Bronchial epithelial cell (primary cell): ENCODE results near the gene SLCO3A1. TPM values are rescaled to one million over a fixed set of nuclear protein-coding genes. Genes with fewer than 3 reads are reported as not detected.

Source experiments
- DNase-seq: peaks from one replicate; pipeline ENCODE4 v3.0.0-alpha.2; 2010; ENCODE audit warnings: low read depth
- FAIRE-seq: peaks from 2 replicates; lab custom pipeline; 2011; peaks lifted over from hg19 to GRCh38; lab: Jason Lieb, UNC
- H3K27me3 ChIP-seq: 2 replicates; pipeline ENCODE4 v1.5.1; 2011; ENCODE audit warnings: low read length; ENCODE audit not compliant: control insufficient read depth, insufficient read depth
- H3K36me3 ChIP-seq: 2 replicates; pipeline ENCODE4 v1.5.1; 2011; ENCODE audit warnings: low read length; ENCODE audit not compliant: control insufficient read depth, insufficient read depth
- H3K4me3 ChIP-seq: 2 replicates; pipeline ENCODE4 v1.5.1; 2011; ENCODE audit warnings: mild to moderate bottlenecking, low read depth, low read length, control low read depth
- total RNA-seq: library from RNA; depleted of rRNA; stranded (reverse); fragments of >200 nt; gene quantifications from 2 replicates; pipeline ENCODE4 v1.2.1, GENCODE V29; 2014
- TF ChIP-seq, protein P1 (sequence below): IDR thresholded peaks from 2 replicates; pipeline ENCODE4 v1.5.1; 2011; ENCODE audit warnings: mild to moderate bottlenecking, moderate library complexity, low read length, control low read depth, inconsistent platforms; ENCODE audit not compliant: insufficient read depth, severe bottlenecking

The SLCO3A1 gene
- total RNA-seq, 1 donor from 2014 or later = 4.5 TPM

DNA sequence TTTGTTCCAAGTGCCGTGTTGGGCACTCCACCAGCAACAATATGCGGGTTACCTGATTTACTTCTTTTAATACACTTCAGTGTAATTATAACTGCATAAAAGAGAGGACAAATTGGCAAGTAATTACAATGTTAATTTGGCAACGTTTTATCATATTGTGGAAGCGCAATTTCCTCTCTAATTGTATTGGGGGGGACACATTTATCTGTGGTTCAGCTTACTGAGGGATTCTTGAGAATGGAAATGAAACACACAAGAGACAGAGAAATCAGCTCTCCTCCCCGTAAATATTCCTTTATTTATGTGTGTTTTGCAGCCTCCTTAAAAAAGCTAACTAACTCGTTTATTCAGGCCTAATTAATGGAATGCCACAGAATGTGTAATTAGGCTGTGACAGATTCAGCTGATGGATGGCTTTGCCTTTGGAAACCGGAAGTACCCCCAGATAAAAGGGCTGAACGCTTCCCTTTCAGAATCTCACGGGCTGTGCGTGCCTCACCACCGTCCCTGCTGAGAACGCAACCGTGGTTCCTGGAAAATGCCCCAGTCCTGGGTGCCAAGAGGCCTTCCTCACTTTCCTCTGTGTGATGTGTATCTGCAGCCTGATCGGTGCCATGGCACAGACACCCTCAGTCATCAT is 293.1 kb downstream of the SLCO3A1 start:
- Histone ChIP-seq H3K27me3 (no peaks in the 10 kb centered on the region), H3K36me3 (no peaks in the 10 kb centered on the region), H3K4me3 (no peak overlapping the region)
- TF ChIP-seq, protein P1, sequence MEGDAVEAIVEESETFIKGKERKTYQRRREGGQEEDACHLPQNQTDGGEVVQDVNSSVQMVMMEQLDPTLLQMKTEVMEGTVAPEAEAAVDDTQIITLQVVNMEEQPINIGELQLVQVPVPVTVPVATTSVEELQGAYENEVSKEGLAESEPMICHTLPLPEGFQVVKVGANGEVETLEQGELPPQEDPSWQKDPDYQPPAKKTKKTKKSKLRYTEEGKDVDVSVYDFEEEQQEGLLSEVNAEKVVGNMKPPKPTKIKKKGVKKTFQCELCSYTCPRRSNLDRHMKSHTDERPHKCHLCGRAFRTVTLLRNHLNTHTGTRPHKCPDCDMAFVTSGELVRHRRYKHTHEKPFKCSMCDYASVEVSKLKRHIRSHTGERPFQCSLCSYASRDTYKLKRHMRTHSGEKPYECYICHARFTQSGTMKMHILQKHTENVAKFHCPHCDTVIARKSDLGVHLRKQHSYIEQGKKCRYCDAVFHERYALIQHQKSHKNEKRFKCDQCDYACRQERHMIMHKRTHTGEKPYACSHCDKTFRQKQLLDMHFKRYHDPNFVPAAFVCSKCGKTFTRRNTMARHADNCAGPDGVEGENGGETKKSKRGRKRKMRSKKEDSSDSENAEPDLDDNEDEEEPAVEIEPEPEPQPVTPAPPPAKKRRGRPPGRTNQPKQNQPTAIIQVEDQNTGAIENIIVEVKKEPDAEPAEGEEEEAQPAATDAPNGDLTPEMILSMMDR = no peak
- FAIRE-seq (no peak), DNase-seq (no peak)

DNA sequence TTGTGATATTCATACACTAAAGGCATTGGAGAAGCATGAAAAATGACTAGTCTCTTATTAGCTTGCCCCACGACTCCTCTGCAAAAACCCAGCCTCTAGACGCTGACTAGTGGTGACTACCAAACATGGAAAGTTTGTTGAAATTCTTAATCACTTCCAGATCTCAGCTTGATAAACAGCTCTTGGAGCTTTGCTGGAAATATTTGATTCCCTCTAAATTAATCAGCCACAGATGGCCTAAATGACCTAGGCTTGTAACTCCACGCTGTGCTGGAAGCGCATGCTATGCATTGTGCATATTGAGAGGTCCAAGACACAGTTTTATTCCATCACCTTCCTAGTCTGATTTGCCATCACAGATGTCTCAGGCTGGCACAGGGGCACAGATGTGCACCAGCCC is 295.5 kb downstream of the SLCO3A1 start:
- no peak for FAIRE-seq
- Histone ChIP-seq H3K4me3 (no peak overlapping the region), H3K27me3 (no peaks in the 10 kb centered on the region), H3K36me3 (no peaks in the 10 kb centered on the region)
- TF ChIP-seq, protein P1 = no peak
- DNase-seq = no peak

DNA sequence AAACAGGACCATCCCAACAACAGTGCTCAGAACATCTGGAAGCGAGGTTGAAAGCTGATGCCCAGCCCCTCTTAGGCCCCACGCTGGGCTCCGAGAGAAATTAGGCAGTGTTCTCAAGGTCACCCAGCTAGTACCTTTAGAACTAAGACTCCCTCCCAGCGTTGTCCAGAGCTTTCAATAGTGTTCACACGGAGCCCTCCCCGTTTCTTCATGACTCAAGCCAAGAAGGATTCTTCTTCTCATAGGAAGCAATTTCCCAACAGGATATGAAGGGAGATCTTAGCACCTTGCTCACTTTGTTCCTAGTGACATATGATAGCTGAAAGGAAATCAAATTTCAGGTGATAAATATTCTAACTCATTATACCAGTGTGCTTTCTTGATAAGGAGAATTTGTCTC is 296.0 kb downstream of the SLCO3A1 start:
- no peaks in the 10 kb centered on the region for H3K36me3 ChIP-seq
- TF ChIP-seq, protein P1 = no peak
- FAIRE-seq = no peak

DNA sequence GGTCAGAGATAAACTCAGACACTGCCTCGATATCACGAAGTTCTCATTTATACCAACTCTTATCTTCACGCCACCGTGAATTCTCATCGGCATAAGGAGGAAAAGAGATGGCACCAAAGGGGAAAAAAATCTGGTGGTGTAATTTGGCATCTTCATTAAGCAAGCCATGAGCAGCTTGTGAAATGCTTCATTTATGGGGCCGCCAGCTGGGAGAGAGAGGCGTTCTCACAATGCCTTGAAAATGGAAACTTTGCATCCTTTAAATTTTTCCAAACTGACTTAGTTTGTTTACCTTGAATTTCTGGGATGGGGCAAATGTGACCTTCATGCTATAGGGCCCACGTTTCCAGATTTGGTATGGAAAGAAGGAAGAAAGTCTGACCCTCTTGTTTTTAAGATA is 297.7 kb downstream of the SLCO3A1 start:
- TF ChIP-seq, protein P1 = no peak
- Histone ChIP-seq H3K4me3 (no peak overlapping the region), H3K36me3 (no peaks in the 10 kb centered on the region), H3K27me3 (no peaks in the 10 kb centered on the region)
- FAIRE-seq (no peak), DNase-seq (no peak)

More for the DNA sequence above, 296.0 kb downstream of the SLCO3A1 start:
- no peak for DNase-seq
- H3K4me3 ChIP-seq = no peak overlapping the region
- H3K27me3 ChIP-seq = no peaks in the 10 kb centered on the region

DNA sequence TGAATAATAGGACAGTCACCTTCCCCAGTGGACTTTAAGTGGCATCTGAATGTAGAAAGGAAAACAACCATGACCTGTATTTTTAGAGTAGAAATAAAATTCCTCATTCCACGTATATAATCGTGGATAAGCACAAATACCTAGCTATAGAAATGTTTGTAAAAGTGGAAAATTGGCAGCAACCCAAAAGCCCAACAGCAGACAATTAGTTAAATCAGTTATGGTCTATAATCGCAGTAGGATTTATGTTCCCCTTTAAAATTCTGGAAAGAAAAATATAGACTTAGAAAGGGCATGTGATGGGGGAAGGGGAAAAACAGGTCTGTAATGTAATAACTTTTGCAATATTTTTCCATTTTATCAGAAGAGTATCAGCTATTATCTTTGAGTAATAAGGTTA is 298.2 kb downstream of the SLCO3A1 start:
- H3K27me3 ChIP-seq = no peaks in the 10 kb centered on the region
- no peak overlapping the region for H3K4me3 ChIP-seq
- DNase-seq = no peak
- H3K36me3 ChIP-seq = no peaks in the 10 kb centered on the region
- FAIRE-seq = no peak
- TF ChIP-seq, protein P1 = no peak

DNA sequence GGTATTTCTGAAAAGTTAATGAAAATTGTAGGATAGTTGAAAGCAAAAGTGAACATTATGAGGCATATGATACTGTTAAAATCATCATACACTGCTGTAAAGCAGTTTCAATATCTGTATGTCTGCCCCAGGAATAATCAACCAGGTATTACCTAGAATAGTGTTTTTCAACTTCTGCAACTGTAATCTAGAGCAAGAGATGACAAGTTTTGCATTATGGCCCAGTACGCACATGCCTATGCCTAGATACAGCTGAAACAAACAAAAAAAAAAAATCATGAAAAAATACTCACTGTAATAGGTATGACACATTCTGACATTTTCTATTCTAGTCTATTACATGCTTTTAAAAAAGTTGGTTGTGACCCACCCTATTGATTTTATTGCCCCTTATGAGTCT is 299.5 kb downstream of the SLCO3A1 start:
- H3K27me3 ChIP-seq = no peaks in the 10 kb centered on the region
- no peaks in the 10 kb centered on the region for H3K36me3 ChIP-seq
- H3K4me3 ChIP-seq = no peak overlapping the region
- TF ChIP-seq, protein P1 = no peak
- FAIRE-seq (no peak), DNase-seq (no peak)
